ENCODE results near the gene LOXL3. TPM values are rescaled to one million over a fixed set of nuclear protein-coding genes. Genes with fewer than 3 reads are reported as not detected.
A peak's percentile ranks its signal among the peaks of the same experiment; 100 is the strongest.

LOXL3 gene
- total and polyA plus RNA-seq, 2 donors (not counting 1 experiment from before 2014, with no cell fraction given): 0.97 to 1.2 TPM

DNA sequence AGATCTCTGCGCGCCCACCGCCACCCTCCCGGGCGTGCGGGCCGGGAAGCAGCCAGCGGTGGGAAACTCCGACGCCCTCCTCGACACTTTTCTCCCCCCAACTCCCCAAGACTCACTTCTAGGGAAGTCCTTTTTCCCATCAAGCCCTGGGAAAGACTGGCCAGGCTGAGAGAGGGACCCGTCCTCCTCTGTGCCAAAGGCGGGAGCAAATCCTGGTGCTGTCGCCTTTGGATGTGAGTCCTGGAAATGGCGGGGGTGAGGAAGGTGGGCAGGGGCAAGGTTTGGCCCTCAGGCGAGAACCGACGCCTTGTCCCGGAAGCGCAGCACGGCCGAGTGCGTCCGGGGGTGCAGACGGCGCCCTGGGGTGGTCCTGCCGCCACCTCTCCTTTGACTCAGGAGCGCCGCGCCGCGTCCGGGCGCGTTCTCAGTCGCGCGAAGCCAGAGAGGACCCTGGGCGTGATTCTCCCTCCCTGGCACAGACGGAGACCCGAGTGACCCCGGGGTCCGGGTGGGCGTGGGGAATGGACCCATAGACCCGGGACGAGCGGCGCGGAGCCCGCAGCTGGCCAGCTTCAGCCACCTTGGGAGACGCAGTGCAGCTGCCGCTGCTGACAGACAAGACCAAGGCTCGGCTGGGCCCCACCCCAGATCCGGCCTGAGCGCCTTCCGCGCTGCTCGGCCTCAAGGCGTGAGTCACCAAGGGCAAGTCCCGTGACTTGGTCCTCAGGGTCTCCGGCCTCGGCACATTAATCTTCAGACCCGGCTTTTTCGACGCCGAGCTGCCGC lies 50.8 kb downstream of the LOXL3 start:
- H3K9ac ChIP-seq (ENCODE audit: low read length): peak overlapping the region; percentile 67
- Mint-ChIP-seq H3K4me1 (peaks cover 75% of the 10 kb centered on the region), H3K4me3 (peak overlapping the region; percentile 86), H3K27me3 (peaks cover 62% of the 10 kb centered on the region), H3K9me3 (ENCODE audit: insufficient read depth) (no peaks in the 10 kb centered on the region), H3K27ac (peak overlapping the region; percentile 81)
- H4K20me1 ChIP-seq (ENCODE audit: control insufficient read depth, insufficient read depth, low read length, poor library complexity, severe bottlenecking): no peaks in the 10 kb centered on the region
- peaks cover 0 to 80% (median 37%) of the 10 kb centered on the region in 4 experiments for H3K27me3 ChIP-seq (replicated peaks in 1 of 4; ENCODE audit: control extremely low read depth in 1 of 4, control insufficient read depth in 3 of 4, insufficient read depth in 4 of 4, low read length in 3 of 4)
- H3K27ac ChIP-seq (ENCODE audit: low read length in 2 of 2): no peak overlapping the region
- H3K9me3 ChIP-seq (ENCODE audit: control extremely low read depth in 1 of 3, control insufficient read depth in 2 of 3, insufficient read depth in 1 of 3, low read length in 2 of 3): peaks cover 0 to 27% (median 0%) of the 10 kb centered on the region in 3 donors
- intact Hi-C loops (cut with micrococcal nuclease): loop anchor here (1.0 kb wide), 1 partner anchor 84 kb away; no protein-coding TSS in a partner anchor
- 1% methylated on average over 56 of the region's 67 CpGs for WGBS (ENCODE audit: insufficient coverage)
- H3K4me2 ChIP-seq (replicated peaks; ENCODE audit: low read depth, low read length, poor library complexity, severe bottlenecking): peak overlapping the region; percentile 94
- CTCF ChIA-PET: interaction anchor here (1.0 to 8.1 kb wide), 9 partner anchors 8 to 85 kb away, joined by 3 to 111 read pairs (median 5); partner anchors contain the start of genes CCDC142, TLX2 and TTC31
- peak overlapping the region; percentile 73 for H2AFZ ChIP-seq (ENCODE audit: insufficient read depth, low read depth, low read length, poor library complexity, severe bottlenecking)
- POLR2A ChIA-PET: interaction anchor here (0.6 to 1.6 kb wide), 4 partner anchors 45 to 84 kb away, joined by 3 to 6 read pairs (median 4); partner anchors contain the start of gene WBP1
- peaks cover 8% of the 10 kb centered on the region for H3K79me2 ChIP-seq (ENCODE audit: control insufficient read depth, insufficient read depth, low read length)
- H3K4me1 ChIP-seq (ENCODE audit: control insufficient read depth in 2 of 2, insufficient read depth in 2 of 2, low read length in 2 of 2): peaks cover 55 to 58% of the 10 kb centered on the region in 2 donors
- ATAC-seq (ENCODE audit: low read depth) (peak; percentile 18), DNase-seq (peak; percentile 69)
- peaks cover 0 to 10% of the 10 kb centered on the region in 2 experiments for H3K36me3 ChIP-seq (replicated peaks in 1 of 2; ENCODE audit: control extremely low read depth in 1 of 2, control insufficient read depth in 1 of 2, extremely low read depth in 1 of 2, insufficient read depth in 2 of 2, low read length in 1 of 2)
- no peak for TF ChIP-seq CTCF (IDR thresholded peaks at IDR 0.05)
- TF ChIP-seq EZH2 (IDR thresholded peaks at IDR 0.05; ENCODE audit: borderline replicate concordance, insufficient read depth, low read depth, low read length, poor library complexity, severe bottlenecking): peak; percentile 90
- H3K4me3 ChIP-seq (ENCODE audit: control extremely low read depth in 1 of 5, extremely low read depth in 1 of 5, insufficient read depth in 1 of 5, low read depth in 2 of 5, low read length in 4 of 5): peak overlapping the region; percentile 3 to 67 (median 52)
